HG03342 (cell line): ENCODE data around the gene MATR3.
"Not testable (repeated sequence)": the region's sequence is repeated elsewhere in the genome, so short reads cannot be mapped to it uniquely, and the experiment has no call there.

Experiments used
- ATAC-seq: cut with Tn5 transposase; IDR thresholded peaks from one replicate; pipeline ENCODE4 v1.9.1; 2021; ENCODE audit warnings: mild to moderate bottlenecking, moderate library complexity; ENCODE audit not compliant: unreplicated experiment

Gene MATR3

DNA sequence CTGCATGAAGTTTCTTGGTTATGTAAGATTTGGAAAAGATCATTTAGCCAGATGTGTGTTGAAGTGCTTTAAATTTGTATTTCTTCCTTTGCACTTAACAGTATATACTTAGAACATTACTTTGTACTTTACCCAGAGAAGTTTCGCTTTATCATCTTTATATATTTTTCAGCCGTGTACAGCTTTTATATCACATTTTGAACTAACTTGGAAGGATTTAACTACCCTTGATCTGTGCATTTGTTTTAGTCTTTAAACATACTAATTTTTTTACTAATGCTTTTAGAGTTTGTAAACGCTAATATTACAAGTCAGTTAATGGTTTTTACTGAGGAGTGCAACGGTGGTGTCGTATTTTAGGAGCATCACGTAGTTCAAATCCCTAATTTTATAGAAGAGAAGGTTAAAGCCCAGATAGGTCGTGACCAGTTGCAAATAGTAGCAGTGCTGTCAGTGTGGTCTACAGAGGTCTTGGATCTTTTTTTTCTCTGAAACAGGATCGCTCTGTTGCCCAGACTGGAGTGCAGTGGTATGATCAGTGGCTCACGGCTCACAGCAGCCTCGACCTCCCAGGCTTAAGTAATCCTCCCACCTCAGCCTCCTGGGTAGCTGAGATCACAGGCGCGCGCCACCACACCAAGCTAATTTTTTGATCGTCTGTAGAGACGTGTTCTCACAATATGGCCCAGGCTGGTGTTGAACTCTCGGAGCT lies 2.0 kb downstream of the MATR3 start:
- ATAC-seq = no peak

DNA sequence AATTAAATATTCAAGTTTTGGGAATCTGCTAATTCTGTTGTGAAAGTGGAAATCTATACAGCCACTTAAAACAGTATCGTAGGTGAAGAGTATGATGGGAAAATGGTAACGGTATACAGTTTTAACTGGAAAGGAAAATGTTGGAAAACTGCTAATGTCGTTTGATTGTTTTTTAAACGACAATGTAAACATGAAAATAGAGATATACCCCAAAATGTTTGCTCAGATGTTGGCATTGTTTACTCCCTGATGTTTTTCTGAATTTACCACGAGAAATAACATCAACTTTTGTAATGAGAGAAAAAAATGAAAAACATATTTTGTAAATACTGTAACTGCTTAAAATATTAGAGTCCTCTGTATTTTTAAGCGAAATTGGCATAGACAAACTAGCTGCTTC lies 2.7 kb downstream of the MATR3 start:
- no peak for ATAC-seq

- ATAC-seq = no peak
These were observed 3.4 kb downstream of the MATR3 start for GRCh38 chr5:139296862-139297326.

- ATAC-seq = no peak
These were observed 4.0 kb downstream of the MATR3 start for GRCh38 chr5:139297439-139298133.

DNA sequence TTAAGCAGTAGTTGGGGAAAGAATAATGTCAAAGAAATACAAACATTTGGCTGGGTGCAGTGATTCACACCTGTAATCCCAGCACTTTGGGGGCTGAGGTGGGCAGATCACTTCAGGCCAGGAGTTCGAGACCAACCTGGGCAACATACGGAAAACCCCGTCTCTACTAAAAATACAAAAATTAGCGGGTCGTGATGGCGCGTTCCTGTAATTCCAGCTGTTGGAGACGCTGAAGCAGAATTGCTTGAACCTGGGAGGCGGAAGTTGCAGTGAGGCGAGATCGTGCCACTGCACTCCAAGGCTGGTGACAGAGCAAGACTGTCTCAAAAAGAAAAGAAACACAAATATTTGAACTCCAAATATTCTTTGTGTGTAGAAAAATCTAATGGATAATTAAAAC lies 4.7 kb downstream of the MATR3 start:
- no peak for ATAC-seq

GRCh38 chr5:139299486-139299885 lies 5.9 kb downstream of the MATR3 start:
- no peak for ATAC-seq

- no peak for ATAC-seq
These were observed 8.4 kb downstream of the MATR3 start for GRCh38 chr5:139301808-139302499.

DNA sequence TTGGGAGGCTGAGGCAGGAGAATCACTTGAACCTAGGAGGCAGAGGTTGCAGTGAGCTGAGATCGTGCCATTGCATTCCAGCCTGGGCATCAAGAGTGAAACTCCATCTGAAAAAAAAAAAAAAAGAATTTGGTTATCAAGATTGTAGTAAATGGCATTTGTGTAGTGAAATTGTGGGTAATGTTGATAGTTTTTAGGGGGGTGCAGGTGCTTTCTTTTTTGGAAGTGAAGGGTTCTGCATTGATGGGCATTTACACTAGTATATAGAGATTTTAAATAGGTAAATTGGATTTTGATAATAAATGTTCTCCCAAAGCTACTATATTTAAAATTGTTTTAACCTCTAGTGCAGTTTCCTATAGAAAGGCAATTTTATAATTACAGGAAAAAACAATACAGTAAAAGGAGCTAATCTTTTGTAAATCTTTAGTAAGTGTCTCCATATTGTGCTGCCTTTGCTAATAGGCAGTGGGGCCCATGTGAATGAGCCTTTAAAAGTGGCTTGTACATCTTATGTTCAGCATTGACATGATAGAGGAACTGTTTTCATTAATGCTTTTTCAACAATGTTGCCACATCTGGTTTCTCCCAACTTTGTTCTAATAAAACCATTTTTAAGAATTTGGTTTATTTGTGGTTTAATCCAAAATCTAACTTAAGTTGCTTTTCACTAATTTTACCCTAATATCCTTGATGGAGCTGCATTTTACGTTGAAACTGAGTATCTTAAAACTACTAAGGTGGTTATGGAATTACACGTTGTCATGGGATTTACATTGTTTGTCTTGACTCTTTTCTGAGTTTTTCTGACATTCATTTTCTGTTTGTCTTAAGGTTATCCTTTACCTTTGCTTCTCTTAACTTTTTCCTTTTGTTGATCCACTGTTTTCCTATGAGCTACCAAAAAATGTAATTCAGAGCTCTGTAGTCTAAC lies 11.1 kb downstream of the MATR3 start:
- no peak for ATAC-seq

DNA sequence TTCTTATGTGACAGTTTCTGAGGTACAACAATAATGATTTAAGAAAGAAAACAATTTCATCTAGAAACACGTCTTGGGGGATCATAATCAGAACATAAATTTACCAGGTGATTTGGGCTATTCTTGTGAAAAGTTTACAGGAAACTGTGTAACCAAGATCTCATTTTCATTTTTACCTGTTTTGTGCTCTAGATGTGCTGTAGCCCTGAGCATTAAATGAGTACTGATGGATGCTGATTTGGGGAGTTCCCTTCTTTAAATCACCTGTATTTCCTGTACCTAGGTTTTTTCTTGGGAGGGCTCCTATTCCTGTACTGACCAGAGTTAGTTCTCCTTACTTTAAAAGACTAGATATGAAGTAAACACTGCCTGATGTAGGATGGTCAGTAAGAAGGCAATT lies 12.7 kb downstream of the MATR3 start:
- no peak for ATAC-seq

- ATAC-seq = no peak
These were observed 13.3 kb downstream of the MATR3 start for GRCh38 chr5:139306628-139307379.

- ATAC-seq = no peak
These were observed 15.3 kb downstream of the MATR3 start for GRCh38 chr5:139308797-139309196.

DNA sequence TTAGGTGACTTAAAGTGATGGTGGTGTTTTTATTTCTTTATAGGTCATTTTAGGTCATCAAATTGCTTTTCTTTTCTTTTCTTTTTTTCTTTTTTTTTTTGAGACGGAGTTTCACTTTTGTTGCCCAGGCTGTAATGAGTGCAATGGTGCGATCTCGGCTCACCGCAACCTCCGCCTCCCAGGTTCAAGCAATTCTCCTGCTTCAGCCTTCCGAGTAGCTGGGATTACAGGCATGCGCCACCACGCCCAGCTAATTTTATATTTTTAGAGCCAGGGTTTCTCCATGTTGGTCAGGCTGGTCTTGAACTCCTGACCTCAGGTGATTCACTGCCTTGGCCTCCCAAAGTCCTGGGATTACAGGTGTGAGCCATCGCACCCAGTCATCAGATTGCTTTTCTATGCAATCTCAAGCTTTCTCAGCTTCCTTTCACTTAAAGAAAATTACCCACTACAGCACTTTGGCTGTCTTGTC lies 17.2 kb downstream of the MATR3 start:
- ATAC-seq = not testable (repeated sequence)

DNA sequence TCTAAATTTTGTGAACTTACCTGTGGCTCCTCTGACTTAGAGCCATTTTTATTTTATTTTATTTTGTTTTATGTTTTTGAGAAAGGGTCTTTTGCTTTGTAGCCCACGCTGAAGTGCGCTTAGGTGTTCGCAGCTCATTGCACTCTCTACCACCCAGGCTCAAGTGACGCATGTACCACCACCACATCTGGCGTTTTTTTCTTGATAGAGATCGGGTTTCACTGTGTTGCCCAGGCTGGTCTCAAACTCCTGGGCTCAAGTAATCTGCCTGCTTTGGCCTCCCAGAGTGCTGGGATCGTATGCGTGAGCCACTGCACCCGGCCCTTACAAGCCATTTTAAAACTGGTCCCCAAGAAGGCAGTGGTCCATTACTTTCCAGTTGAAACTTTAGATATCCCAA lies 18.5 kb downstream of the MATR3 start:
- no peak for ATAC-seq

DNA sequence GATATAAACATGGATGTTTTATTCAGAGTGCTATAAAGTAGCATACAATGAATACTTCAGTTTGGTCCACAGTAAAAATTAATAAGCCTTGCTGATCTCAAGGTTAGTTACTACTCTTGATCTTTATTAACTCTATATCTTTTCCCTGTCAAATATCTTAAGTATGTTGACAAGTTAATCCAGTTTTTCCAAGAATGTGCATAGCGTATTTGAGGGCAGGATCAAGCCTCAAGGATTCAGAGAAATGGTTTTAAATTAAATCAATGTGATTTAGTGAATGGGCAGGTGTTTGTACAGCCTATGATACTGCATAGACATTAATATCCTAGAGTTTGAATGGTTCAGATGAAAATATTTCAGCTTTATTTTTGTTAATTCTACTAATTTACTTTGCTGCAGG lies 20.7 kb downstream of the MATR3 start:
- no peak for ATAC-seq

DNA sequence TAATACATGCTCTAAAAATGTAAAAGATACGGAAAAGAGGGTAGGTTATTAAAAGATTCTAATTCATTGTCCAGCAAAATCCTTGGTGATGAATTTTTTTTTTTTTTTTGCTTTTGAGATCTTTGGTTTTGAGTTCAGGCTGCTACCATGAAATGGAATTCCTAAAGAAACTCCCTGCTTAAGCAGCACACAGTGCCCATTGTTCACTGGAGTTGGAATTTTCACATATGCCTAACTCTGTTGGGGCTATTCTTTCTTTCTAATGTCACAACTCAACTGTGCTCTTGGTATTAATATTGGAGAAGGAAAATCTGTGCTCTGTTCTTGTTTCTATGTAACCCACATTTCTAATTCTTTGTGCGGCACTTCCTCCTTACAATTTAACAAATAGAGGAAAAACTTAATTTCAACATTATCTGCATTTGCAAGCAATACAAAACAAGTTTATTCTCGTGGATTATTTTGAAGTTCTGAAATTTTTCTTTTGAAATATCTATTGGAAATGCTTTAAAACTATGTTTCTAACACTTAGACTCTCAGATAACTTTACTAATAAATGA lies 21.6 kb downstream of the MATR3 start:
- ATAC-seq = no peak

GRCh38 chr5:139335811-139336210 lies 42.3 kb downstream of the MATR3 start:
- ATAC-seq = no peak

DNA sequence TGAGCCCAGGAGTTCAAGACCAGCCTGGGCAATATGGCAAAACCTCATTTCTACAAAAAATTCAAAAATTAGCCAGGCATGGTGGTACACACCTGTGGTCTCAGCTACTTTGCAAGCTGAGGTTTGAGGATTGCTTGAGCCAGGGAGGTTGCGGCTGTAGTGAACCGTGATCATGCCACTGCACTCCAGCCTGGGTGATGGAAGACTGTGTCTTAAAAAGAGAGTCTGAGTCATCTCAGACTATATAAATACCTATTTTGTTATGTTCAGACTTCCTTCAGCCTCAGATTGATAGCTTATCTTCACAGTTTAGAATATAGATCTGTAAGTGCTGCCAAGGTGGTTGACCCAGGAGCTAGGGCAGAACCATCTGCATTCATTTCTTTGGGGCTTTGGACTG lies 46.5 kb downstream of the MATR3 start:
- ATAC-seq = no peak

DNA sequence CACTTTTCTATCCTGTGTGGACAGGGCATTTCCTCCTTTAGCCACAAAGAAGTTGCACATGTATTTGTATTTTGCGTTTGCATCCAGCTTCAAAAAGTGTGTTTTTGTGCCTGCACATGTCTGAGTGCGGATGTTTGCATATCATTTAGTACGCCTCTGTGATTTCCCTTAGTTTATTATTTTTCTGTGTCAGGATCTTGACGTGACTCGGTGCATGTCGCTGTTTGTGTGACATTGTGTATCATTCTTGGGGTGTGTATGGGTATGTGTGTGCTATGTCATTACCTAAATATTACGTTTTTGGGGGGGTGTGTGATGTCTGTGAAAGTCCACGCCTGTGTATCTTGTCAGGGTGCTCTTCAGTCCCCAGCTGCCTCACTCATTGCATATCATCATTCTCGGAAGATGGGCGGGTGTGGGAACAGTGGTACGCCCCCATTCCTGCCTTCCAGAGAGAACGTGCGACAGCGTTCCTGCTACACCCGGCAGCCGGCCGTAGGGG lies 47.7 kb downstream of the MATR3 start:
- ATAC-seq = no peak

DNA sequence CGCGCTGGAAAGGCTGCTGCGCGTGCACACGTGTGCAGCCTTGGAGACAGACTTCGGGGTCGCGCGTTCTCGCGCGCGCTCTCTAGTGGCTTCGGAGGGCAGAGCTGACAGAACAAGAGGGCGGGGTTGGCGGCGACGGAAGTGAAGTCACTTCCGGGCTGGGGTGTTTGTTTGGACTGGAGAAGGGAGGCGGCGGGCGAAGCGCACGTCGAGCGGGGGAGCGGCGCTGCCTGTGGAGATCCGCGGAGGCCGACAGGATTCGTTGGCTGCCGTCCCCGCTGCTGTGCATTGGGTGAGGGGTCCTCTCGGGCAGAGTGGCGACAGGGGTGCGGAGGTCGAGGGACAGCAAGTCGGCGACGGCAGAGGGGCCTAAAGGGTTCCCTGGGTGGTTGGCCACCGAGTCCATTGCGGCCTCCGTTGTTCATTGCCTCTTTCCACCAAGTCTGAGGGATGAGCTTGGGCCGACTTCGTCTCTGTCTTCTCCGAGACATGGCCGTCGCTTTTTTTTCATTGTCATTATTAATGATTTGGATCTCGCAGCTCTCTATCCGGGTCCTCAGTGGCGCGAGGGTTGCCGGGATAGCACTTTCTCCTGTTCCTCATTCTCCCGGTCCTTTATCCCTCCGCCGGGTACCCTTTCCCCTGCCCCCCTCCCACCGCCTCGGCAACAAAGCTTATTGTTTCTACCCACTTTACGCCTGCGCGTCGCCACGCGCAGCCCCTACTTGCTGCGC lies 48.3 kb downstream of the MATR3 start, which contains the start of gene PAIP2:
Gene PAIP2 (plus strand): TSS at position 166 of the 734 bp plus-strand sequence. CDS start 21,931 bp downstream, outside the sequence.
- ATAC-seq = peak; percentile 87
